GM21529 (cell line): ENCODE data around the gene CCDC17.

Experiments used
- ATAC-seq: cut with Tn5 transposase; IDR thresholded peaks from one replicate; pipeline ENCODE4 v1.9.1; 2021; ENCODE audit not compliant: unreplicated experiment

CCDC17 gene

GRCh38 chr1:45584351-45585109, 39.3 kb downstream of the CCDC17 start:
- ATAC-seq = peak; percentile 34

- ATAC-seq = peak; percentile 41
These were observed 40.0 kb downstream of the CCDC17 start, which contains the start of gene NASP for GRCh38 chr1:45583666-45584350. Gene NASP (plus strand): TSS chr1:45584041. CDS start chr1:45584147, 106 bp downstream.

GRCh38 chr1:45583264-45583665, 40.6 kb downstream of the CCDC17 start:
- ATAC-seq = peak; percentile 75

- no peak for ATAC-seq
These were observed 49.7 kb downstream of the CCDC17 start for GRCh38 chr1:45574105-45574626.

GRCh38 chr1:45573231-45573804, 50.5 kb downstream of the CCDC17 start:
- ATAC-seq = no peak

GRCh38 chr1:45570631-45571030, 53.2 kb downstream of the CCDC17 start:
- no peak for ATAC-seq
